Mesendoderm (in vitro differentiated cells): ENCODE measurements around the gene OBP2B.
"Not testable (repeated sequence)": the region's sequence is repeated elsewhere in the genome, so short reads cannot be mapped to it uniquely, and the experiment has no call there.

Experiments
- DNase-seq: peaks from one replicate; pipeline ENCODE4 v3.0.0; 2013
- H2AK5ac ChIP-seq: 2 replicates; pipeline ENCODE4 v1.6.1; 2013; ENCODE audit warnings: low read length, inconsistent platforms
- H2BK120ac ChIP-seq: 2 replicates; pipeline ENCODE4 v1.6.1; 2013; ENCODE audit warnings: low read depth, mild to moderate bottlenecking, low read length, moderate library complexity, mixed read lengths
- H2BK15ac ChIP-seq: replicated peaks from 2 replicates; pipeline ENCODE4 v1.6.1; 2013; ENCODE audit warnings: low read depth, mild to moderate bottlenecking, moderate library complexity
- H2BK5ac ChIP-seq: 2 replicates; pipeline ENCODE4 v1.6.1; 2013; ENCODE audit warnings: low read length, inconsistent platforms
- H3K18ac ChIP-seq: 2 replicates; pipeline ENCODE4 v1.6.1; 2013; ENCODE audit warnings: mild to moderate bottlenecking, low read length, mixed read lengths
- H3K23ac ChIP-seq: one replicate; pipeline ENCODE4 v1.6.1; 2013; ENCODE audit warnings: low read length
- H3K27ac ChIP-seq: 2 replicates; pipeline ENCODE4 v1.5.1; 2013; ENCODE audit warnings: low read depth, mild to moderate bottlenecking, inconsistent platforms, low read length, moderate library complexity
- H3K27me3 ChIP-seq: 2 replicates; pipeline ENCODE4 v1.6.1; 2013; ENCODE audit warnings: low read length, control low read depth, mild to moderate bottlenecking, inconsistent platforms; ENCODE audit not compliant: insufficient read depth, poor library complexity
- H3K36me3 ChIP-seq: 2 replicates; pipeline ENCODE4 v1.6.1; 2013; ENCODE audit warnings: low read length, inconsistent platforms; ENCODE audit not compliant: control insufficient read depth, insufficient read depth
- H3K4ac ChIP-seq: one replicate; pipeline ENCODE4 v1.6.1; 2013; ENCODE audit warnings: low read depth, mild to moderate bottlenecking, low read length, moderate library complexity
- H3K4me1 ChIP-seq: 2 replicates; pipeline ENCODE4 v1.6.1; 2013; ENCODE audit warnings: low read depth, low read length, inconsistent platforms; ENCODE audit not compliant: control insufficient read depth
- H3K4me2 ChIP-seq: 2 replicates; pipeline ENCODE4 v1.6.1; 2013; ENCODE audit warnings: low read length
- H3K4me3 ChIP-seq: 2 replicates; pipeline ENCODE4 v1.5.1; 2013; ENCODE audit warnings: mild to moderate bottlenecking, low read length
- H3K56ac ChIP-seq: one replicate; pipeline ENCODE4 v1.6.1; 2013; ENCODE audit warnings: low read length
- H3K79me1 ChIP-seq: 2 replicates; pipeline ENCODE4 v1.6.1; 2013; ENCODE audit warnings: low read length, inconsistent platforms
- H3K79me2 ChIP-seq: 2 replicates; pipeline ENCODE4 v1.6.1; 2013; ENCODE audit warnings: mild to moderate bottlenecking, low read length; ENCODE audit not compliant: control insufficient read depth, insufficient read depth
- H3K9ac ChIP-seq: 2 replicates; pipeline ENCODE4 v1.6.1; 2013; ENCODE audit warnings: low read length, inconsistent platforms
- H4K5ac ChIP-seq: one replicate; pipeline ENCODE4 v1.6.1; 2013; ENCODE audit warnings: low read length
- H4K8ac ChIP-seq: one replicate; pipeline ENCODE4 v1.6.1; 2013; ENCODE audit warnings: low read depth, mild to moderate bottlenecking, control low read depth, low read length, moderate library complexity
- WGBS: extraction: QIAGEN DNeasy Blood & Tissue Kit; methylation state at CpG from one replicate; pipeline ENCODE4 v1.1.7; 2013; ENCODE audit warnings: low lambda C conversion rate, missing lambda C conversion rate; ENCODE audit not compliant: insufficient coverage; ENCODE audit errors: extremely low coverage; 5-methylcytosine and 5-hydroxymethylcytosine counted together

OBP2B gene

GRCh38 chr9:133238272-133238850 is 29.3 kb upstream of the OBP2B start:
- Histone ChIP-seq H3K18ac (no peak overlapping the region), H4K5ac (no peak overlapping the region), H3K4me1 (no peaks in the 10 kb centered on the region), H2BK15ac (no peak overlapping the region), H3K27ac (no peak overlapping the region), H3K56ac (peak overlapping the region; percentile 80), H3K23ac (no peak overlapping the region), H3K79me1 (no peaks in the 10 kb centered on the region), H2AK5ac (no peak overlapping the region), H3K79me2 (no peaks in the 10 kb centered on the region), H3K27me3 (no peaks in the 10 kb centered on the region), H4K8ac (peak overlapping the region; percentile 82), H3K4ac (no peak overlapping the region), H3K36me3 (no peaks in the 10 kb centered on the region), H3K9ac (peak overlapping the region; percentile 62), H3K4me2 (peak overlapping the region; percentile 77), H2BK5ac (no peak overlapping the region), H3K4me3 (peak overlapping the region; percentile 28), H2BK120ac (no peak overlapping the region)
- peak; percentile 96 for DNase-seq
- WGBS, result no CpG with 5 or more reads among the region's 25 CpGs

DNA sequence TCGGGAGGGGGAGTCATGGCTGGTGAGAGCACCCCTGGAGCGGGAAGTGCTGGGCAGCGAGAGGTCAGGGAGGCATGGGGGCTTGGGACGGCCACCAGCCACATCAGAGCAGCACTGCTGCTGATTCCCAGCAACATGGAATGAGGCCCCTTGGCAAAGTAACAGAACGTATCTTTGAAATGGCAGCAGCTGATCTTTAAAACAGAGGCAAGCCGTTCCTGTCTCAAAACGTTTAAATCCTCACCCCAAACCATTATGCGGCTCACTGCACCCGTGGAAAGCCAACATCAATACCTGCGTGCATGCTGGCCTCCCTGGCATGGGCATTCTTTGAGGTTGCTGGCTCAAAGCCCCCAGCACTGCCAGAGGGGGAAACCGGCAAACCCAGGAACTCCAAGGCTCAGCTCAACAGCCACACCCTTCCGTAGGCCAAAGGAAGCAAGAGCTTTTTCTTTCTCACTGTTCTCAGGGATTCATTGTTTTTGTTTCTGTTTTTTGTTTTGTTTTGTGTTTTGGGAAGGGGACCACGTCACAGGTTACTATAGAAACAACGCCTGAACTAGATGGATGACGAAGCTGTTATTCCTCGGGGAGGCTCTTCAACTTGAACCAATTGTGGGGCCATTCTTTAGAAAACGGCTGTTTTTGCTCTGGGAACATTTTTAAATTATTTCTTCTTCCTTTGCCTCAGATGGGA is 28.1 kb upstream of the OBP2B start:
- no peaks in the 10 kb centered on the region for H3K79me2 ChIP-seq
- H2BK15ac ChIP-seq, result no peak overlapping the region
- no peaks in the 10 kb centered on the region for H3K36me3 ChIP-seq
- no peak overlapping the region for H3K4me2 ChIP-seq
- no peak overlapping the region for H3K4ac ChIP-seq
- H3K23ac ChIP-seq, result no peak overlapping the region
- H2BK5ac ChIP-seq, result no peak overlapping the region
- H3K4me1 ChIP-seq, result no peaks in the 10 kb centered on the region
- peak; percentile 22 for DNase-seq
- H4K8ac ChIP-seq, result no peak overlapping the region
- no CpG with 5 or more reads among the region's 17 CpGs for WGBS
- no peak overlapping the region for H3K4me3 ChIP-seq
- H3K79me1 ChIP-seq, result no peaks in the 10 kb centered on the region
- no peak overlapping the region for H2BK120ac ChIP-seq
- no peak overlapping the region for H3K18ac ChIP-seq
- H3K27ac ChIP-seq, result no peak overlapping the region
- H3K9ac ChIP-seq, result no peak overlapping the region
- no peak overlapping the region for H4K5ac ChIP-seq
- no peak overlapping the region for H3K56ac ChIP-seq
- no peaks in the 10 kb centered on the region for H3K27me3 ChIP-seq
- no peak overlapping the region for H2AK5ac ChIP-seq

DNA sequence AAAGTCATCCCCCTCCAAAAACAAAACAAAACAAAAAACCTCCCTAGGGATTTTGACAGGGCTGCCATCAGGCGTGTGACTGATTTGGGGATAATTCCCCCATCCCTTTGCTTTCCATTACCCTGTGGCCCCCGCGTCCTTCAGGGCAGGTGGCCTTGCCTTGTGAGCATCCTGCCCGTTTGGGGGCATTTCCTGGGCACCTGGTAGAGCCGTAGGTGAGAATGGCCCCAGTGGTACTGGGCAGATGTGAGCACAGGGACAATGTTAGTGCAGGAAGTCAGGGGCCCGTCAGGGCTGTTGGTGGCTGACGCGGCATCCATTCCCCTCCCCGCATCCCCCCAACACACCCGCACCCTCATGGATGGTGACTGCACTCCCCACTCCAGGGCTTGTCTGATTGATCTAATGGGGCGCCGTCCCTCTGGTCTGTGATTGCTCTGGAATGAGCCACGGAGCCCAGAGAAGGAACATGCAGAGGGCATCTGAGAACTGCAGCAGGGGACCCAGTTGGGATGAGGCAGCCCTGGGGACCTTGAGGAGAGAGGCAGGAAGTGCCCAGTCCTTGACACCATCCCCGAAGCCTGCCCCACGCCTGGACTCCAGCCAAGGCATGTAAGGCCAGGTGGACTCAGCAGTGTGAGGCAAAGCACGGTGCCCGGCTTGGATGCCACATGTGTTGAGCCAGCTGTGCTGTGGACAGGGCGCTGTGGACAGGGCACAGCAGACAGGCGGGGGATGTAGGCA is 27.4 kb upstream of the OBP2B start:
- not testable (repeated sequence) for H2BK15ac ChIP-seq, H4K5ac ChIP-seq, H4K8ac ChIP-seq, H2BK120ac ChIP-seq, H3K18ac ChIP-seq, H3K79me1 ChIP-seq, H2BK5ac ChIP-seq, H3K27me3 ChIP-seq, H3K79me2 ChIP-seq, H2AK5ac ChIP-seq, H3K4ac ChIP-seq, H3K4me1 ChIP-seq, H3K4me3 ChIP-seq, DNase-seq, H3K9ac ChIP-seq, H3K36me3 ChIP-seq, H3K23ac ChIP-seq, H3K27ac ChIP-seq, H3K4me2 ChIP-seq
- peak overlapping the region; percentile 49 for H3K56ac ChIP-seq
- no CpG with 5 or more reads among the region's 19 CpGs for whole genome bisulfite sequencing

DNA sequence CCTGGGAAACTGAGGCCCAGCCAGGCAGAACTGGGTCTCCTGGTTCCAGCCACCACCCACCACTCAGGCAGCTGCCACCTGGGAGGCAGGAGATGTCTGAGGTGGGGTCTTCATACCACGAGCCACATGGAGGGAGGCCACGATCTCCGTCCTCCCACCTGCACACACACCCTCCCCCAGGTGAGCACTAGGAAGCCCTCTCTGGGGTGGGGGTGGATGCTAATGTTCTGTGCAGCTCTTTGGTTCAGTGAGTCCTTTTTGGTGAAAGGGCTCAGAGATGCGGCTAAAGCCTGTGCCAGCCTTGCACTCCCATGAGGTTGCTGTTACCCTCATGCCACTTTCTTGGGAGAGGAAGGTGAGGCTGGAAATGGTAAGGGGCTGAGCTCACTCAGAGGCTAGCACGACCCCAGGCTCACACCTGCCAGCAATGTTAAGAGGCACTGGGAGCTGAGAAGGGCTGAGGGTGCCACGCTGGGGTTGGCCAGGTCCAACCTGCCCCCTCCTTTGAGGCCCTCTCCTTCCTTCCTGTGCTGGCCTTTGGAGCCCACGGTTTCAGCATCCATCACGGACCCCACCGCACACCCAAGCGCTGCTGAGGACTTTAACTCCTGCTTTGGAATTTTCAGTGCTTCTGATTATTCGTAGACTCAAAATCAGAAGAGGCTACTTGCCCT is 26.6 kb upstream of the OBP2B start:
- Histone ChIP-seq H3K4me3 (no peak overlapping the region), H3K27me3 (no peaks in the 10 kb centered on the region), H3K4me1 (no peaks in the 10 kb centered on the region), H3K9ac (no peak overlapping the region), H3K79me2 (no peaks in the 10 kb centered on the region), H3K4me2 (no peak overlapping the region), H2BK120ac (no peak overlapping the region), H2BK15ac (no peak overlapping the region), H4K8ac (no peak overlapping the region), H3K27ac (no peak overlapping the region), H2BK5ac (no peak overlapping the region), H3K36me3 (no peaks in the 10 kb centered on the region), H3K18ac (no peak overlapping the region), H4K5ac (no peak overlapping the region), H2AK5ac (no peak overlapping the region), H3K4ac (no peak overlapping the region), H3K56ac (no peak overlapping the region), H3K79me1 (no peaks in the 10 kb centered on the region), H3K23ac (no peak overlapping the region)
- DNase-seq, result no peak
- no CpG with 5 or more reads among the region's 11 CpGs for WGBS

DNA sequence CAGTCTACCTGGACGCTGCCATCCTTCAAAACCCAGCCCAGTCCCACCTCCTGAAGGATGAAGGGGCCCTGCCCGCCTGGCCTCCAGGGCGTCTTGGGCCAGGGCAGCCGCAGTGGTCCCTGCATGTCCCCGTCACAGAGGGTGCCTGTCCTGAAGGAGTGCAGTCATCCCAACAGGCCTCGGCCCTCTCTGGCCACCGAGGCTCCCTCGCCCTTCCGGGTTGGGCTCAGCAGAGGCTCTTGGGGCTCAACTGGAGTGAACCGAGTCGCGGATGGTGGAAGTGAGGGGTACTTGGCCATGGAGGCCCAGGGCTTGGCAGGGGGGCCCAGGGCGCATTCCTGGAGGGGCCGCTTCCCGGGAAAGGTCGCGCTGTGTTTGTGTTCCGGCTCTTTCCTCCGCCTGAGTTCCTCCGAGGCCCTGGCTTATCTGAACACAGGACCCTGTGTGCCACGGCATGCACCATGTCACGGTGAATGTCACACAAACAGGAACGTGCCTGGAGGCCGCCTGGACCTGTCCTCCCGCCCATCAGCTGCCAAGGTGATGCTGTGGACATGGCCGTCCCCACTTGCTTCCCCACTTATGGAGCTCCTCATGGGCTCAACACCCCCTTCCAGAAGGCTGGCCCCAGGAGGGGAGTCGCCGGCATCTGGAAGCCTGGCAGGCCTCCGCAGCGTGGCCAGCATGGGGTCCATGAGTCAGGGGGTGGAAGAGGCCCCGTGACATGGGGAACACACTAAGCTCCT is 25.7 kb upstream of the OBP2B start:
- Histone ChIP-seq H3K4me1 (no peaks in the 10 kb centered on the region), H3K23ac (no peak overlapping the region), H3K27me3 (no peaks in the 10 kb centered on the region), H3K9ac (no peak overlapping the region), H3K4ac (no peak overlapping the region), H2BK5ac (no peak overlapping the region), H3K27ac (no peak overlapping the region), H3K18ac (no peak overlapping the region), H3K4me2 (no peak overlapping the region), H3K56ac (no peak overlapping the region), H3K4me3 (no peak overlapping the region), H2AK5ac (no peak overlapping the region), H3K36me3 (no peaks in the 10 kb centered on the region), H2BK15ac (no peak overlapping the region), H4K8ac (no peak overlapping the region), H4K5ac (no peak overlapping the region), H2BK120ac (no peak overlapping the region), H3K79me1 (no peaks in the 10 kb centered on the region), H3K79me2 (no peaks in the 10 kb centered on the region)
- WGBS, result no CpG with 5 or more reads among the region's 31 CpGs
- no peak for DNase-seq
